ENCODE results near the gene KRTAP4-6. TPM values are rescaled to one million over a fixed set of nuclear protein-coding genes. Genes with fewer than 3 reads are reported as not detected.
"Not testable (repeated sequence)": the region's sequence is repeated elsewhere in the genome, so short reads cannot be mapped to it uniquely, and the experiment has no call there.

KRTAP4-6 gene
- total RNA-seq, 1 donor from 2014 or later, result not detected

GRCh38 chr17:41144846-41145245 is 4.5 kb upstream of the KRTAP4-6 start:
- no peak overlapping the region for H3K27ac ChIP-seq
- H3K4me1 ChIP-seq, result no peaks in the 10 kb centered on the region
- H3K9me3 ChIP-seq, result peaks cover 14% of the 10 kb centered on the region
- TF ChIP-seq, protein P1, sequence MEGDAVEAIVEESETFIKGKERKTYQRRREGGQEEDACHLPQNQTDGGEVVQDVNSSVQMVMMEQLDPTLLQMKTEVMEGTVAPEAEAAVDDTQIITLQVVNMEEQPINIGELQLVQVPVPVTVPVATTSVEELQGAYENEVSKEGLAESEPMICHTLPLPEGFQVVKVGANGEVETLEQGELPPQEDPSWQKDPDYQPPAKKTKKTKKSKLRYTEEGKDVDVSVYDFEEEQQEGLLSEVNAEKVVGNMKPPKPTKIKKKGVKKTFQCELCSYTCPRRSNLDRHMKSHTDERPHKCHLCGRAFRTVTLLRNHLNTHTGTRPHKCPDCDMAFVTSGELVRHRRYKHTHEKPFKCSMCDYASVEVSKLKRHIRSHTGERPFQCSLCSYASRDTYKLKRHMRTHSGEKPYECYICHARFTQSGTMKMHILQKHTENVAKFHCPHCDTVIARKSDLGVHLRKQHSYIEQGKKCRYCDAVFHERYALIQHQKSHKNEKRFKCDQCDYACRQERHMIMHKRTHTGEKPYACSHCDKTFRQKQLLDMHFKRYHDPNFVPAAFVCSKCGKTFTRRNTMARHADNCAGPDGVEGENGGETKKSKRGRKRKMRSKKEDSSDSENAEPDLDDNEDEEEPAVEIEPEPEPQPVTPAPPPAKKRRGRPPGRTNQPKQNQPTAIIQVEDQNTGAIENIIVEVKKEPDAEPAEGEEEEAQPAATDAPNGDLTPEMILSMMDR (IDR thresholded peaks at IDR 0.05), result no peak
- H3K4me3 ChIP-seq, result no peak overlapping the region
- ATAC-seq (no peak), DNase-seq (no peak)
- no peaks in the 10 kb centered on the region for H3K36me3 ChIP-seq
- intact Hi-C loops (cut with DNase I), result no loop called here
- no peaks in the 10 kb centered on the region for H3K27me3 ChIP-seq (ENCODE audit: low read depth)

DNA sequence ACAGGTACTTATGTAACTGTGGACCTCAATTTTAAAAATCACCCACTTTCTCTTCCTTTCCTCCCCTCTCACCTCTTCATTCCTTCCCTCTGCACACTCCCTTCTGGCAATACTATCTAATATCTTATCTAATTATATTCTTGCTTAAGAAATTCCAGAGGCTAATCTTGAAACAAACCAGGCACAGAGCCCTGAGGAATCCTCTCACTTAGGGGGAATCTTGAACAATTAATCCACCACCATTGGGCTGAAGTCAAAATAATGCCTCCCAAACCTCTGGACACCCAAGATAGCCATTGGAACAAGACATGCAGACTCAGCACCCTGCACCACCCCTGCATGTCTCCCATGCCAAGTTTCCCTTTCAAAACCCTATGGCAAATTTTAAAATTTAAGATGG is 1.0 kb upstream of the KRTAP4-6 start:
- intact Hi-C loops (cut with DNase I), result no loop called here
- Histone ChIP-seq H3K27ac (no peak overlapping the region), H3K36me3 (no peaks in the 10 kb centered on the region), H3K27me3 (ENCODE audit: low read depth) (no peaks in the 10 kb centered on the region), H3K4me1 (no peaks in the 10 kb centered on the region), H3K9me3 (peaks cover 14% of the 10 kb centered on the region), H3K4me3 (no peak overlapping the region)
- DNase-seq (no peak), ATAC-seq (no peak)
- TF ChIP-seq, protein P1 (IDR thresholded peaks at IDR 0.05), result no peak

DNA sequence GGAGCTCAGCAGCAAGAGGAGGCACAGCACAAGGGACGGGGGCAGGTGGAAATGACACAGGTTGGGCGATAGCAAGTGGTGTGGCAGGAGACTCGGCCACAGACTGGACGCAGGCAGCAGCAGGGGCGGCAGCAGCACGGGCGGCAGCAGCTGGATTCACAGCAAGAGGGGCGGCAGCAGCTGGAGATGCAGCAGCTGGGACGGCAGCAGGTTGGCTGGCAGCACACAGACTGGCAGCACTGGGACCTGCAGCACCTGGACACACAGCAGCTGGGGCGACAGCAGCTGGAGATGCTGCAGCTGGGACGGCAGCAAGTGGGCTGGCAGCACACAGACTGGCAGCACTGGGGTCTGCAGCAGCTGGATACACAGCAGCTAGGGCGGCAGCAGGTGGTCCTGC is 479 bp downstream of the KRTAP4-6 start:
- H3K36me3 ChIP-seq; H3K4me3 ChIP-seq; H3K27ac ChIP-seq; H3K27me3 ChIP-seq (ENCODE audit: low read depth); ATAC-seq; intact Hi-C loops (cut with DNase I); H3K4me1 ChIP-seq: not testable (repeated sequence)
- peaks cover 14% of the 10 kb centered on the region for H3K9me3 ChIP-seq
- DNase-seq, result peak; percentile 47

- no peaks in the 10 kb centered on the region for H3K9me3 ChIP-seq
- DNase-seq (no peak), ATAC-seq (no peak)
Measured at GRCh38 chr17:41133880-41134735, 6.2 kb downstream of the KRTAP4-6 start.

DNA sequence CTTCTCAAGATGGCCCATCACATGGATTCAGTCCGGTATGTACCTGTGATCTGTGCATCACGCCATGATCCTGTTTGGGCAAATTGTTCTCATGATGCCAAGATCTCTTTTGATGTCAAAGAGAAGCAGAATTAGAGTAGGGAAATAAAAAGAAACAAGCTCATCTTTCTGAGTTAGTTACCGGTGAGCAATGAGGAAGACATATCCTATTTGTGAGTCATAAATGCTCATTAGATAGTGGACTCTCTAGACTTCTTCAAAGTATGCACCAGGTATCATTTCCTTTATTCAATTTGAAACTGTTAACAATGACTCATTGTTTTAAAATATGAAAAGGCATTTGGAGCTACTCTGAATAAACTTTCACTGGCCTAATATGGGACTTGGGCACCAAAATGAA is 8.4 kb downstream of the KRTAP4-6 start:
- ATAC-seq, result no peak
- Histone ChIP-seq H3K9me3 (no peaks in the 10 kb centered on the region), H3K4me3 (no peak overlapping the region), H3K4me1 (no peaks in the 10 kb centered on the region), H3K27ac (no peak overlapping the region), H3K27me3 (ENCODE audit: low read depth) (no peaks in the 10 kb centered on the region), H3K36me3 (no peaks in the 10 kb centered on the region)
- TF ChIP-seq, protein P1 (IDR thresholded peaks at IDR 0.05), result no peak
- DNase-seq, result no peak
- intact Hi-C loops (cut with DNase I), result no loop called here

More at GRCh38 chr17:41133880-41134735, 6.2 kb downstream of the KRTAP4-6 start:
- TF ChIP-seq, protein P1 (IDR thresholded peaks at IDR 0.05), result no peak
- H3K36me3 ChIP-seq, result no peaks in the 10 kb centered on the region
- no peaks in the 10 kb centered on the region for H3K27me3 ChIP-seq (ENCODE audit: low read depth)
- H3K4me1 ChIP-seq, result no peaks in the 10 kb centered on the region
- no peak overlapping the region for H3K4me3 ChIP-seq
- intact Hi-C loops (cut with DNase I), result no loop called here
- no peak overlapping the region for H3K27ac ChIP-seq

- Histone ChIP-seq H3K36me3 (no peaks in the 10 kb centered on the region), H3K4me3 (no peak overlapping the region), H3K27ac (no peak overlapping the region), H3K4me1 (no peaks in the 10 kb centered on the region), H3K27me3 (ENCODE audit: low read depth) (no peaks in the 10 kb centered on the region), H3K9me3 (no peaks in the 10 kb centered on the region)
- DNase-seq (no peak), ATAC-seq (no peak)
- intact Hi-C loops (cut with DNase I), result no loop called here
- TF ChIP-seq, protein P1 (IDR thresholded peaks at IDR 0.05), result no peak
Measured at GRCh38 chr17:41127371-41127770, 13.0 kb downstream of the KRTAP4-6 start.
